VCaP (cell line): ENCODE data around the gene GPX5.
A peak's percentile ranks its signal among the peaks of the same experiment; 100 is the strongest.
"Not testable (repeated sequence)": the region's sequence is repeated elsewhere in the genome, so short reads cannot be mapped to it uniquely, and the experiment has no call there.

Experiments
- H3K27ac ChIP-seq: fragments of 450-650 bp; 2 replicates; pipeline ENCODE4 v1.5.1; 2017
- TF ChIP-seq, protein P1 (sequence below): fragments of 450-650 bp; conservative IDR thresholded peaks from 2 replicates; pipeline ENCODE4 v1.5.1; 2017; ENCODE audit warnings: mild to moderate bottlenecking, moderate library complexity

GPX5 gene

DNA sequence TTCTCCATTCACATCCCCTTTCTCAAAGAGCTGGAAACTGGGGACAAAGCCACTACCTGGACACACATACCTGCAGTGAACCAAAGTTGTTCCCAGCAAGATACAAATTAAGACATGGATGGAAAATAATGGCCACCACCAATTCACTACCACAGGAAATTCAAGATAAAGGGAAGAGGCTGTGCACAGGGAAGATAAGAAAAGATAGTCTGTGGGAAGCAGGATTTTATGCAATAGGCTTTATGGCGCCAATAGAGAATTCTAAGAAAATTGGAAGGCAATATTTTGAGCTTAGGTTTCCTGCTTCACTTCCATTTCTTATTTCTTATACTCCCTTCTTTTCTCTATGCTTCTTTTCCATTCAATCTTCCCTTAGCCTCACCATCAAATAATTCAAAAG, 19.9 kb upstream of the GPX5 start:
- TF ChIP-seq, protein P1, sequence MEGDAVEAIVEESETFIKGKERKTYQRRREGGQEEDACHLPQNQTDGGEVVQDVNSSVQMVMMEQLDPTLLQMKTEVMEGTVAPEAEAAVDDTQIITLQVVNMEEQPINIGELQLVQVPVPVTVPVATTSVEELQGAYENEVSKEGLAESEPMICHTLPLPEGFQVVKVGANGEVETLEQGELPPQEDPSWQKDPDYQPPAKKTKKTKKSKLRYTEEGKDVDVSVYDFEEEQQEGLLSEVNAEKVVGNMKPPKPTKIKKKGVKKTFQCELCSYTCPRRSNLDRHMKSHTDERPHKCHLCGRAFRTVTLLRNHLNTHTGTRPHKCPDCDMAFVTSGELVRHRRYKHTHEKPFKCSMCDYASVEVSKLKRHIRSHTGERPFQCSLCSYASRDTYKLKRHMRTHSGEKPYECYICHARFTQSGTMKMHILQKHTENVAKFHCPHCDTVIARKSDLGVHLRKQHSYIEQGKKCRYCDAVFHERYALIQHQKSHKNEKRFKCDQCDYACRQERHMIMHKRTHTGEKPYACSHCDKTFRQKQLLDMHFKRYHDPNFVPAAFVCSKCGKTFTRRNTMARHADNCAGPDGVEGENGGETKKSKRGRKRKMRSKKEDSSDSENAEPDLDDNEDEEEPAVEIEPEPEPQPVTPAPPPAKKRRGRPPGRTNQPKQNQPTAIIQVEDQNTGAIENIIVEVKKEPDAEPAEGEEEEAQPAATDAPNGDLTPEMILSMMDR, result no peak
- H3K27ac ChIP-seq, result no peak overlapping the region

DNA sequence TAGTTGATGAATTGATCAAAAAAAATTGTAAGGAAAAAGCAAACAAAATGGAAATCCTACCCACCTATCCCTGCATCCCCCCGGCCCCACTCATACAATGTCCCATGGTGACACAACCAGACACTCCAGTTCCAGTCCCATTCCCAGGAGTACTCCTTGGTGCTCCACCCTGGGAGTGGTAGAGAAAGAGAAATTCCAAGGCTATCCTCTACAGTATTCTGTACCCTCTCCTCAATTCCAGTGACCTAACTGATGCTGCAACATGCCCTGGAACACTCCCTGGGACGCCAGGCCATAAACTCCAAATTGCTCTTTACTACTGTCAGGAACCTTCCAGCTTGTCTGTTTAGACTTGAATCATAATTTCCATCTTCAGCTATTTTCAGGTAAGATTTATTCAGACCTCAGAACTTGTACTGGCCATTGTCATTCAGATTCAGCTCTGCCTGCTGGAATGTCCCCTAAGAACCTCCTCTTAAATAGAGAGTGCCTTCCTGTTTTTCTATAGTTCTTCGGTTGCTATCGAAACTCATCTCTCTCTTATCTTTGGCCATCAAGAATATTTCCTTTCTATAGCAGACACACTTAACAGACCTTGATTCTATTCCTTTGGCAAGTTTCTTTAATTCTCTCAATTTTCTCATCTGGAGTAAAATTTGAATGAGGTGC, 18.7 kb upstream of the GPX5 start:
- H3K27ac ChIP-seq, result no peak overlapping the region
- TF ChIP-seq, protein P1, result no peak

DNA sequence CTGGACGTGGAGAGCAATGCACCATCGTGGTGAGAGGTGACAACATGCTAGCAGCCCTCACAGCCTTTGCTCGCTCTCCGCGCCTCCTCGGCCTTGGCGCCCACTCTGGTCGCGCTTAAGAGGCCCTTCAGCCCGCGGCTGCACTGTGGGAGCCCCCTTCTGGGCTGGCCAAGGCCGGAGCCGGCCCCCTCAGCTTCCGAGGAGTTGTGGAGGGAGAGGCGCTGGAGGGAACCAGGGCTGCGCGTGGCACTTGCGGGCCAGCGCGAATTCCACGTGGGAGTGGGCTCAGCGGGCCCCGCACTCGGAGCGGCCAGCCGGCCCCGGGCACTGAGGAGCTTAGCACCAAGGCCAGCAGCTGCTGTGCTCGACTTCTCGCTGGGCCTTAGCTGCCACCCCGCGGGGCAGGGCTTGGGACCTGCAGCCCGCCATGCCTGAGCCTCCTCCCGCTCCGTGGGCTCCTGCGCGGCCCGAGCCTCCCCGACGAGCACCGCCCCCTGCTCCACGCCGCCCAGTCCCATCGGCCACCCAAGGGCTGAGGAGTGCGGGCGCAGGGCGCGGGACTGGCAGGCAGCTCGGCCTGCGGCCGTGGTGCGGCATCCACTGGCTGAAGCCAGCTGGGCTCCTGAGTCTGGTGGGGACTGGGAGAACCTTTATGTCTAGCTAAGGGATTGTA, 13.9 kb upstream of the GPX5 start:
- TF ChIP-seq, protein P1, result no peak
- no peak overlapping the region for H3K27ac ChIP-seq

DNA sequence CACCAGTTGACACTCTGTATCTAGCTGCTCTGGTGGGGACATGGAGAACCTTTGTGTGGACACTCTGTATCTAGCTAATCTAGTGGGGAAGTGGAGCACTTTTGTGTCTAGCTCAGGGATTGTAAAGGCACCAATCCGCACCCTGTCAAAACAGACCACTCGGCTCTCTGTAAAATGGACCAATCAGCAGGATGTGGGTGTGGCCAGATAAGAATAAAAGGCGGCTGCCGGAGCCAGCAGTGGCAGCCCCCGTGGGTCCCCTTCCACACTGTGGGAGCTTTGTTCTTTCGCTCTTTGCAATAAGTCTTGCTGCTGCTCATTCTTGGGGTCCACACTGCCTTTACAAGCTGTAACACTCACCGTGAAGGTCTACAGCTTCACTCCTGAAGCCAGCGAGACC, 13.3 kb upstream of the GPX5 start:
- H3K27ac ChIP-seq, result not testable (repeated sequence)

DNA sequence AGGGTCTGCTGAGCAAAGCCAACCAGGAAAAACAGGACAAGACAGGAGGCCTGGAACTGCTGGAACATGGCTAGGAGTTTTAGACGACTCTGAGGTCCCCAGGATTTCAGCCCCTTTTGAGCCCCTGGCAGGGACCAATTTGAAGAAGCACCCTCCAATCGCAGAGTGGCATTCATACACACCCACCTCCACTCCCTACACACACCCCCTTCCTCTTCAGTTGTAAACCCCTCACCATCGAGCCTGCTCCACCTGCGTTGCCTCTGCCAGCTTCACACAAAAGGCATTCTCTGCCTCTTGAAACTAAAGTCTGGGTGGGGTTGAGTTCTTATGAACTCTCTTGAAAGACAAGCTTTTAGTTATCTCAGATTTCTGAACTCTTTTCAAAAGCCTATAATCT, 10.0 kb upstream of the GPX5 start, which contains the start of gene GPX6:
TSS of gene GPX6 (minus strand) at position 118 of the 400 bp plus-strand sequence. CDS start at position 68, 50 bp downstream.
- H3K27ac ChIP-seq, result no peak within 1 kb of the TSS
- TF ChIP-seq, protein P1, result no peak

DNA sequence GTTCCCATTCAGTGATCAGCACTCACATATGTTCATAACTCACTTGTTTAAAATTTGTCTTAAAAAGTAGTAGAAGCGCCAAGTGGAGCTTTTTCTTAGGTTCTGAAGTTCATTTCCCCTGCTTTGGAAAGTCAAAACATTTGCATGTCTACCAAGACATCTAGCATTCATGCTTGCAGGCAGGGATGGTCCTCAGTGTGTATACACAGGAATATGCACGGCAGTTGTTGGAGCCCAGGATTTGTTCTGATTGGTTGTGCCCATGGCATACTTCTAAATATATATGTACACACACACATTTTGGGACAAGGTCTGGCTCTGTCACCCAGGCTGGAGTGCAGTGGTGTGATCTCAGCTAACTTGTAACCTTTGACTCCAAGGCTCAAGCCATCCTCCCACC, 7.7 kb upstream of the GPX5 start:
- TF ChIP-seq, protein P1, result no peak
- H3K27ac ChIP-seq, result peak overlapping the region; percentile 58

DNA sequence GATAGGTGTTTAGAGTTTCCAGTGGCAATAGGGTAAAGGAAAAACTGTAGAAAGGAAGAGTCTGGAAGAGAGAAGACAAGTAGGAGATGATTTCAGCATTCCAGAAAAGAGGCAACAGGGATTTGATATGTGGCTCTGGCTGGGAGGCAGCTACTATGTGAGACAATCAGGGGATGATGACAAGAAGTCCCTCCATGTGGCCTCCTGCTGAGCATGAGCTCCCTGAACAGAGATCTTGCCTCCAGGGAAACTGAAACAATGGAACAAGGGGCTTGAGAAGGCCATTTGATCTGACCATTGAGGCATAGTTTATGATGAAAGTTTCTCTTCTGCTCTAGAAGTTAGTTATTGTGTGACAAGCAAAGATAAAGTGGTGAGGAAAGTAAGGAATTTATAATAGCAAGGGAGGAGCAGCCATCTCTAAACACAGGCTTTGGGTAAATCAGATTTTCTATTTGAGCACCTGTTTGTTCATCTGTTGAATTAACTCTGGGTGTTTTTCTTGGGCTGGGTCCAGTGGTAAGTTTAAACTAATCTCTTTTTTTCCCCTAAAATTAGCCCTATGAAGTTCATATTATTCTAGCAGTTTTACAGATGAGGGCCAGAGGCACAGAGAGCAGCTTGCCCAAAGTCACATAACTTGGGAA, 3.0 kb upstream of the GPX5 start:
- H3K27ac ChIP-seq, result peak overlapping the region; percentile 19; the same call in 1 of the 2 replicates
- TF ChIP-seq, protein P1, result no peak
